Muscle layer of duodenum (tissue), 2 donors: ENCODE measurements around the gene LIAS.
"Not testable (repeated sequence)": the region's sequence is repeated elsewhere in the genome, so short reads cannot be mapped to it uniquely, and the experiment has no call there.

Experiments
- H3K27ac ChIP-seq: one replicate; pipeline ENCODE4 v1.7.0; 2013; ENCODE audit warnings: mild to moderate bottlenecking, low read length
- H3K27me3 ChIP-seq: one replicate; pipeline ENCODE4 v1.7.0; 2013; ENCODE audit warnings: low read depth, mild to moderate bottlenecking, control low read depth, low read length
- H3K36me3 ChIP-seq, 2 donors: one replicate each; pipeline ENCODE4 v1.7.0; 2013; ENCODE audit warnings: low read length in 2 of 2, control low read depth in 1 of 2, mild to moderate bottlenecking in 1 of 2; ENCODE audit not compliant: insufficient read depth in 2 of 2, control insufficient read depth in 1 of 2
- H3K4me1 ChIP-seq, 2 donors: one replicate each; pipeline ENCODE4 v1.7.0; 2013; ENCODE audit warnings: low read length in 2 of 2, mild to moderate bottlenecking in 2 of 2, control low read depth in 1 of 2, moderate library complexity in 1 of 2; ENCODE audit not compliant: insufficient read depth in 2 of 2, control insufficient read depth in 1 of 2
- H3K4me3 ChIP-seq, 2 donors: one replicate each; pipeline ENCODE4 v1.7.0; 2013; ENCODE audit warnings: low read length in 2 of 2, low read depth in 1 of 2, mild to moderate bottlenecking in 1 of 2
- H3K9me3 ChIP-seq, 2 donors: one replicate each; pipeline ENCODE4 v1.7.0; 2013; ENCODE audit warnings: low read length in 2 of 2, control low read depth in 1 of 2, mild to moderate bottlenecking in 1 of 2; ENCODE audit not compliant: control insufficient read depth in 1 of 2
- donor health status: healthy.

LIAS gene

DNA sequence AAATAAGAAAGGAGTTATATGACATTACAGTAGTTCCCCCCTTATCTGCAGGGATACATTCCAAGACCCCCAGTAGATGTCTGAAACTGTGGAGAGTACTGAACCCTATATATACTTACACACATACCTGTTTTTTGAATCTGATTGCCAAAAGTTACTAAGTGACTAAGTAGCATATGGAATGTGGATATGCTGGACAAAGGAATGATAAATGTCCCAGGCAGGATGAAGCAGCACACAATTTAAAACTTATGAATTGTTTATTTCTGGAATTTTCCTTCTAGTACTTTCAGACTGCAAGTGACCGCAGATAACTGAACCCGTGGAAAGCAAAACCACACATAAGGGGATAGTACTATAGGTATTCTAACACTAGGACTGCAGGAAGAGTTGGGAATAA, 45.7 kb downstream of the LIAS start:
- H3K27me3 ChIP-seq, result no peaks in the 10 kb centered on the region
- no peaks in the 10 kb centered on the region for H3K9me3 ChIP-seq
- H3K4me1 ChIP-seq, result peaks cover 0 to 3% of the 10 kb centered on the region in 2 donors
- no peak overlapping the region for H3K4me3 ChIP-seq
- H3K36me3 ChIP-seq, result peaks cover 52 to 74% of the 10 kb centered on the region in 2 donors
- H3K27ac ChIP-seq, result no peak overlapping the region

DNA sequence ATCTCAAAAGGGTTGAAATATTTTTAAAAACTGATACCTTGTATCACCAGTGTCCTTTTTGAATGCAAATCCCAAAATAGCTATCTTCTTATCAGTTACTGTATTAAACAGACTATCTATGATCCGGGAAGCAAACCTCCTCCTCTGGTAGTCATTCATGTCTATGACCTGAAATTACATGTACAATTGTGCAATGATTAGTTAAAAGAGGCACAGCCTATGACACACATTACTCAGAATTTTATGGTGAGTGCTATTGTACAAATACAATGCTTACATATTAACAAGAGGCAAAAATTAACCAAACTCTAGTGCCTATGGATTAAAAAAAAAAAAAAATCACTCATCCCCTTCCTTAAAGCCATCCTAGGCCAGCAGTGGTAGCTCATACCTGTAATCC, 46.7 kb downstream of the LIAS start:
- Histone ChIP-seq H3K9me3 (no peaks in the 10 kb centered on the region), H3K36me3 (peaks cover 57 to 81% of the 10 kb centered on the region in 2 donors), H3K4me1 (peaks cover 0 to 3% of the 10 kb centered on the region in 2 donors), H3K27ac (no peak overlapping the region), H3K4me3 (no peak overlapping the region), H3K27me3 (no peaks in the 10 kb centered on the region)

DNA sequence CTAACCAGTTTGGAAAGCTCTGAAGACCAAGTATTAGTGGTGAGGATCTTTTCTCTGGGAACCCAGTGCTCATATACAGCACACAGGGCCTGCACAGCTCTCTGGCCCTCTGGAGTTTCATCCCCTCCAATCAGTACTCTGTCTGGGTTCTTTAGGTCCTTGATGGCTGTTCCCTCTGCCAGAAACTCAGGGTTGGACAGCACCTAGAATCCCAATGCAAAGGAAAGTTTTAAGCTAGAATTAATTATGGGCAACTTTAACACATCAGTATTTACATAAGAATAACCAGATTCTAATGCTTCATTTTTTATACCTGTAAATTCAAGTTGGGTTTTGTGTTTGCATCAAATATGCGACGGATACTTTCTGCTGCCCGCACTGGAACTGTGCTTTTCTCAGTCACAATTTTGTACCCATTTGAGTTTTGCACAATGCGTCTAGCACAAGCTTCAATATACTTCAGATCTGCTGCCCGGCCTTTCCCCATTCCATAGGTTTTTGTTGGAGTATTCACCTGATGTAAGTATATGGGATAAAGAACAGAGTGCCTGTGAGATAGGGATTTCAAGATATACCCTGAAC, 51.6 kb downstream of the LIAS start:
- Histone ChIP-seq H3K36me3 (peaks cover 46 to 48% of the 10 kb centered on the region in 2 donors), H3K9me3 (no peaks in the 10 kb centered on the region), H3K27ac (no peak overlapping the region), H3K27me3 (no peaks in the 10 kb centered on the region), H3K4me1 (no peaks in the 10 kb centered on the region), H3K4me3 (no peak overlapping the region)

DNA sequence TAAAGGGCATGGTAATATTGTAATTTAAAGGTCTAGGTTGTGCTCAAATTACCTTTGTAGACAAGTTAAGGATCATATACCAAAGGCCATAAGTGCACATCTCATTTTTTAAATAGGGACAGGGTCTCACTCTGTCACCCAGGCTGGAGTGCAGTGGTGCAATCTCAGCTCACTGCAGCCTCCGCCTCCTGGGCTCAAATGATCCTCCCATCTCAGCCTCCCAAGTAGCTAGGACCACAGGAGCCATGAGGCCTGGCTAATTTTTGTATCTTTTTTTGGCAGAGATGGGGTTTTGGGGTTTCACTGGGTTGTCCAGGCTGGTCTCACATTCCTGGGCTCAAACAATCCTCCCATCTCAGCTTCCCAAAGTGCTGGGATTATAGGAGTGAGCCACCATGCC, 55.4 kb downstream of the LIAS start:
- H3K9me3 ChIP-seq, H3K27ac ChIP-seq, H3K4me1 ChIP-seq, H3K4me3 ChIP-seq, H3K27me3 ChIP-seq: not testable (repeated sequence)
- peaks cover 24% of the 10 kb centered on the region in 2 donors for H3K36me3 ChIP-seq

DNA sequence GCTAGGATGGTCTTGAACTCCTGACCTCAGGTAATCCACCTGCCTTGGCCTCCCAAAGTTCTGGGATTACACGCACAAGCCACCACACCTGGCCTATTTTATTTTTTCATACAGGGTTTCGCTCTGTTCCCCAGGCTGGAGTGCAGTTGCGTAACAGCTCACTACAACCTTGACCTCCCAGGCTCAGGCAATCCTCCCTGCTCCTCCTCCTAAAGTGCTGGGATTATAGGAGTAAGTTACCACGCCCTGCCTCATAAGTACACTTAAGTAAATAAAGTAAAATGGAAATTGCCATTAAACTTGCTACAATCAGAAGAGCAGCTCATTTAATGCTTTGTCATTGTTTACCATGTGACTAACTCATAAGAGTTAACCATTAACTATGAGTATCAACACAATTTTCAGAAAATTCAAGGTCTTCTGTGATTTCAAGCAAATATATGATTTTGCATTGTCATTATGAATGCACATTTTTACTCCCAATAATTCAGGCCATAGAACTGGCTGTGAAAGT, 56.1 kb downstream of the LIAS start:
- Histone ChIP-seq H3K4me1 (no peaks in the 10 kb centered on the region), H3K9me3 (no peaks in the 10 kb centered on the region), H3K4me3 (no peak overlapping the region), H3K27me3 (no peaks in the 10 kb centered on the region), H3K36me3 (peaks cover 20 to 21% of the 10 kb centered on the region in 2 donors), H3K27ac (no peak overlapping the region)

DNA sequence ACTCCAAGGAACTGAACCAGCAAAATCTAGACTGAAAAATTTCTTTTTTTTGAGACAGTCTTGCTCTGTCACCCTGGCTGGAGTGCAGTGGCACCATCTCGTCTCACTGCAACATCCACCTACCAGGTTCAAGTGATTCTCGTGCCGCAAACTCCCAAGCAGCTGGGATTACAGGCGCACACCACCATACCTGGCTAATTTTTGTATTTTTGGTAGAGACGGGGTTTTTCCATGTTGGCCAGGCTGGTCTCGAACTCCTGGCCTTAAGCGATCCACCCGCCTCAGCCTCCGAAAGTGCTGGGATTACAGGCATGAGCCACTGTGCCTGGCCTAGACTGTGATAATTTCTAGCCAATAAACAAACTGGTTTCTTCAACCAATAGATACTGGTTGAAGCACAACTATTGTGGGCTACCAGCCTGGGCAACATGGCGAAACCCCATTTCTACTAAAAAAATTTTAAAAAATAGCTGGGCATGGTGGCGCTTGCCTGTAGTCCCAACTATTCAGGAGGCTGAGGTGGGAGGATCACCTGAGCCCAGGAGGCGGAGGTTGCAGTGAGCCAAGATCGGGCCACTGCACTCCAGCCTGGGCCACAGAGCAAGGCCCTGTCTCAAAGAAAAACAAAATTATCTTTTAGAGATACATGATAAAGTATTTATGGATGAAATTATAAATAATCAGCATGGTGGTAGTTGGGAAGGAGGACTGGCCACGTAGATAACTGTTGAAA, 57.0 kb downstream of the LIAS start:
- H3K4me3 ChIP-seq, H3K27me3 ChIP-seq, H3K4me1 ChIP-seq, H3K27ac ChIP-seq, H3K9me3 ChIP-seq: not testable (repeated sequence)
- H3K36me3 ChIP-seq, result peaks cover 15 to 20% of the 10 kb centered on the region in 2 donors

DNA sequence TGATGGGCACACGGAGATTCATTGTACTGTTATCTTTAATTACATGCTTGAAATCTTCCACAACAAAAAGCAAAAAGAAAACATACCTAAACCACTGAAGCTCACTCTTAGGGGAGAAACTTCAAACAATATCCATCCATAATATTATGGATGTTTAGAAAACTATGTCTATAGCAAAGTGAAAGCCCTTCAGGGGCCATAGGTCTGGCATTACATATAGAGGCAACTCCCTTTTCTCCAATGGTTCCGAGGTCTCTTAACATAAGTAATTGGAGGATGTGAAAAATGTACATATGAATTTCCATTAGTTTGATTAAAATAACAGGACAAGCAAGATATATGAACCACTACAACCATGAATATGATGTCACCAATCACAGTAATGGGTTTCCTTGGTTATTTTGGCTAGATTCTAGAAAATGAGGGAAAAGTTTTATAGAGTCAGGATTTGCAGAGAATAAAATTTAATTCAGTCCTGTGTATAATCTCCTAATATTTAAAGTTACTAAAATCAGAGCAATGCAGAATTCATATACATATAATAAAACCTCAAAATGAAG, 57.6 kb downstream of the LIAS start:
- Histone ChIP-seq H3K4me1 (no peaks in the 10 kb centered on the region), H3K36me3 (peaks cover 15 to 20% of the 10 kb centered on the region in 2 donors), H3K4me3 (no peak overlapping the region), H3K27me3 (no peaks in the 10 kb centered on the region), H3K9me3 (no peaks in the 10 kb centered on the region), H3K27ac (no peak overlapping the region)

DNA sequence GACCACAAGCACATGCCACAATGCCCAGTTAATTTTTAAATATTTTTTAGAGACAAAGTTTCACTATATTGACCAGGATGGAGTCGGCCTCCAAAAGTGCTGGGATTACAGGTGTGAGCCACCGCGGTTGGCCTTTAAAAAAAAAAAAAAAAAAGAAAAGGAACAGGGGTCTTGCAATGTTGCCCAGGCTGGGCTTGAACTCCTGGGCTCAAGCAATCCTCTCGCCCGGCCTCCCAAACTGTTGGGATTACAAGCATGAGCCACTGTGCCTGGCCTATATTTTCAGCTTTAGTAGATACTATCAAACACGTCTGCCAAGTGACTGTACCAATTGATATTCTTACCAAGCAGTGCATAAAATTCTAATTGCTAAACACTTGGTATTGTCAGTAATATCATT, 59.6 kb downstream of the LIAS start:
- Histone ChIP-seq H3K4me3 (no peak overlapping the region), H3K36me3 (peaks cover 10 to 12% of the 10 kb centered on the region in 2 donors), H3K27ac (no peak overlapping the region)

DNA sequence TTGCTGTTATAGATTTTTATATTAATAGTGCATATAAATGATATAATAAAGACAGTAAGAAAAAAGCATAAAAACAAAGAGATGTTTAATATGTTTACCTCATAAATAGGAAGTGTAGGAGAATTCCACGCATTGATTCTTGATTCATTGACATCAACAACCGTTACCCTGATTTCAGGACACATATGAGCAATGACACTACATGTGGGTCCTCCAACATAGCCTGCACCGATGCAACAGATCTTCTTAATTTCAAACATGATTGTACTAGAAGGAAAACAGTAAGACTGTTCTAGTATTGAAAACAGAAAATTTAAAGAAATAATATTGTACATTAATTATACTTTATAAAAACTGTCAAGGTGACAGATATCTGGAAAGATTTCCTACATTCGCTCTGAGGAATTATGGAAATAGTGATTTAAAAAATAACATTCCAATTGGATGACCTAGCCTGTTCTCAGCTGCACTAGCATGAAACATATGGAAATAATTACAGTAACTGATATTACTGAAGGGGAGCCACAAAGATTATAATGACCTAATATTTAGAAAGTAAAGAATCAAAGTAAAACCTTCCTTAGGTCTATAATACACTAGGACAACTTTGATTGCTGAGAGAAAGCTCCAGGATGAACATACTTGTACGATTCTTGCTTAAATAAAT, 62.5 kb downstream of the LIAS start:
- Histone ChIP-seq H3K4me1 (no peaks in the 10 kb centered on the region), H3K27me3 (no peaks in the 10 kb centered on the region), H3K4me3 (no peak overlapping the region), H3K27ac (no peak overlapping the region), H3K36me3 (peaks cover 7 to 9% of the 10 kb centered on the region in 2 donors), H3K9me3 (no peaks in the 10 kb centered on the region)

More for the DNA sequence above, 59.6 kb downstream of the LIAS start:
- H3K27me3 ChIP-seq, result no peaks in the 10 kb centered on the region
- H3K4me1 ChIP-seq, result no peaks in the 10 kb centered on the region
- no peaks in the 10 kb centered on the region for H3K9me3 ChIP-seq

DNA sequence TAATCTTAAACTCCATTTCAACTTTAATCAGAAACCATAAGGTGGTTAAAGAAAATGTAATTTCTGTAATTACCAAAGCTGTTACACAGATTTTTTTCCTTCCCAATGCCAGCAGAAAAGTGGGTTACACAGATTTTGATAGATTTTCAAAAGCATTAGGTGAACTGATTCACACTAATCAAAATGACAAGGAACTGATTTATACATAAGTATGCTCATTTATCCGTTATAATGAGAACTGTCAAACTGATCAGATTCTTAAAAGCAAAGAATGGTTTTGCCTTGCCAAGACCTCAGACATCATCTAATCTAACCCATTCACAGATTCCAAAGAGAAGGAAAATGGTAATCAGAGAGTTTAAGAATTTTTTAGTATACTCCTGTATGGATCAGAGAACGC, 63.2 kb downstream of the LIAS start:
- no peaks in the 10 kb centered on the region for H3K9me3 ChIP-seq
- no peaks in the 10 kb centered on the region for H3K4me1 ChIP-seq
- no peak overlapping the region for H3K4me3 ChIP-seq
- no peak overlapping the region for H3K27ac ChIP-seq
- no peaks in the 10 kb centered on the region for H3K27me3 ChIP-seq
- peaks cover 6 to 10% of the 10 kb centered on the region in 2 donors for H3K36me3 ChIP-seq
